AG09309 (cell line): ENCODE measurements around the gene ACACA.

Experiments
- DNase-seq: peaks from one replicate; pipeline ENCODE4 v3.0.0-alpha.2; 2010; ENCODE audit warnings: low read depth
- H3K4me3 ChIP-seq: 2 replicates; pipeline ENCODE4 v1.5.1; 2011; ENCODE audit warnings: mild to moderate bottlenecking, low read depth, low read length, moderate library complexity; ENCODE audit not compliant: control insufficient read depth
- TF ChIP-seq, protein P1 (sequence below): IDR thresholded peaks from 2 replicates; pipeline ENCODE4 v1.5.1; 2011; ENCODE audit warnings: mild to moderate bottlenecking, low read depth, low read length, inconsistent platforms; ENCODE audit not compliant: insufficient read depth, control insufficient read depth; ENCODE audit errors: missing control alignments

The ACACA gene

GRCh38 chr17:37265446-37266173 is 141.0 kb downstream of the ACACA start:
- no peak for DNase-seq
- no peak overlapping the region for H3K4me3 ChIP-seq
- TF ChIP-seq, protein P1, sequence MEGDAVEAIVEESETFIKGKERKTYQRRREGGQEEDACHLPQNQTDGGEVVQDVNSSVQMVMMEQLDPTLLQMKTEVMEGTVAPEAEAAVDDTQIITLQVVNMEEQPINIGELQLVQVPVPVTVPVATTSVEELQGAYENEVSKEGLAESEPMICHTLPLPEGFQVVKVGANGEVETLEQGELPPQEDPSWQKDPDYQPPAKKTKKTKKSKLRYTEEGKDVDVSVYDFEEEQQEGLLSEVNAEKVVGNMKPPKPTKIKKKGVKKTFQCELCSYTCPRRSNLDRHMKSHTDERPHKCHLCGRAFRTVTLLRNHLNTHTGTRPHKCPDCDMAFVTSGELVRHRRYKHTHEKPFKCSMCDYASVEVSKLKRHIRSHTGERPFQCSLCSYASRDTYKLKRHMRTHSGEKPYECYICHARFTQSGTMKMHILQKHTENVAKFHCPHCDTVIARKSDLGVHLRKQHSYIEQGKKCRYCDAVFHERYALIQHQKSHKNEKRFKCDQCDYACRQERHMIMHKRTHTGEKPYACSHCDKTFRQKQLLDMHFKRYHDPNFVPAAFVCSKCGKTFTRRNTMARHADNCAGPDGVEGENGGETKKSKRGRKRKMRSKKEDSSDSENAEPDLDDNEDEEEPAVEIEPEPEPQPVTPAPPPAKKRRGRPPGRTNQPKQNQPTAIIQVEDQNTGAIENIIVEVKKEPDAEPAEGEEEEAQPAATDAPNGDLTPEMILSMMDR = no peak

- no peak for DNase-seq
- H3K4me3 ChIP-seq = no peak overlapping the region
- TF ChIP-seq, protein P1 = no peak
Observed at GRCh38 chr17:37261286-37261685, 145.3 kb downstream of the ACACA start.

DNA sequence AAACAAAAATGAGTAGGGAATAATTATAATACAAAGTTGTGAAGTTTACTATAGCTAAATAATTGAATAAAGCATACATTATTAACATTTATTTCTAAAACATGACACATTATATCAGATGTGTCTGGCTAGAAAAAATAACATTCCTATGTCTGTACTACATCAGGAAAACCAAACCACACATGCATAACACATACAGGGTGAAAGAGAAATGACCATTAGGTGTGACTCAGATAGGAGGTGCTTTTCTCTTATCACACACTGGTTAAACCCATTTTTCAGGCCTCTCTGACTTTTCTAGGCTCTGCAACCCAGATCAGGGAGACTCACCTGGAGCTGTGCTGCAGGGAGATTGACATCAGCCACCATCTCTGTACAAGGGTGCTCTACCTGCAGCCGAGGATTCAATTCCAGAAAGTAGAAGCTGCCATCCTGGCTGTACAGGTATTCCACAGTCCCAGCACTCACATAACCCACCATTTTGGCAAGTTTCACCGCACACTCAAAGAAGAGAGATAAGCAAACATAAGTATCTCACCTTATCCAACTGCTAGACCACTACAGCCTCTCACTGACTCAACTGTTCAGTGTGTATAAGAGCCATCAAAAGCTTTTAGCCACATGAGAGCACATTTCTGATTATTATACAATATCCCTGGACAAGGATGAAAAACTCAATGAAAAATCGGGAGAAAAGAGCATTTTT is 147.5 kb downstream of the ACACA start:
- TF ChIP-seq, protein P1 = no peak
- no peak overlapping the region for H3K4me3 ChIP-seq

GRCh38 chr17:37256627-37257026 is 150.0 kb downstream of the ACACA start:
- H3K4me3 ChIP-seq = no peak overlapping the region
- TF ChIP-seq, protein P1 = no peak
- DNase-seq = no peak

More for the DNA sequence above, 147.5 kb downstream of the ACACA start:
- DNase-seq = no peak

DNA sequence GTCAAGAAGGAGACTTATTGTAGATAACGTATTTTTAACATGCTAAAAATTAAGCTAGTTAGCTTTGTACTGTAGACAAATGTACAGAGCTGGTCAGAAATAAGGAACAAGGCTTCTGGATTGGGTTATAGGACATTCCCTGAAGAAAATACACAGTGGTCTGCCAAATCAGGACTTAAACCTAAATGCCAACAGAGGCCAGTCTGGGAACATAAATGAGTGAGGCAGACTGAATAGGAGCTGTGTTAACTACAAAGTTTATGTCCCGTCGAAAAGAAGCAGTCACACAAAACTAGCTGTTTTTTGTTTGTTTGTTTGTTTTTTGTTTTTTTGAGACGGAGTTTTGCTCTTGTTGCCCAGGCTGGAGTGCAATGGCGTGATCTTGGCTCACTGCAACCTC is 151.2 kb downstream of the ACACA start:
- H3K4me3 ChIP-seq = no peak overlapping the region
- DNase-seq = no peak
- TF ChIP-seq, protein P1 = no peak

DNA sequence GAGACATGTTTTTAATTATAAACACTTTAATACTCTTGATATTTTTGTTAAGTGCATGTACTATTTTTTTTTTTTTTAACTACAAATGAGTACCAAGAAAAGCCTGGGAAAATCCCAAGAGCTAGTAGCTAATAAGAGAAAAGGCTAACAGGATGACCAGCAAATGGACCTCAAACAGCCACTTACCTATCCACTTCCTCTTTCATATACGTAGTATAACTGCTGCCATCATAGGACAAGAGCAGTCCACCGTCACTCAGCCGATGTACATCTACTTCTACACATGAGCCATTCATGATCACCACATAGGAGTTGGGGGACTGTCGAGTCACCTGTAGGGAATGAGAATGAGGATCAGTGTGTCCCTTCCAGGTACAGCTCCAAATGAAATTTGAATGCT is 158.8 kb downstream of the ACACA start:
- H3K4me3 ChIP-seq = no peak overlapping the region
- no peak for DNase-seq
- TF ChIP-seq, protein P1 = no peak
